A549 (cell line): ENCODE measurements around the gene BABAM1.

Experiments
- CTCF ChIP-seq: fragments of >200 bp; sonication (Bioruptor Twin); formaldehyde crosslinking; IDR thresholded peaks from 3 replicates; pipeline ENCODE4 v1.5.1; 2016
- MAZ ChIP-seq: fragments of 150-350 bp; IDR thresholded peaks from 2 replicates; pipeline ENCODE4 v1.6.1; 2014; ENCODE audit warnings: antibody characterized with exemption, low read depth, low read length, borderline replicate concordance
- POLR2A ChIP-seq: IDR thresholded peaks from 2 replicates; pipeline ENCODE4 v1.6.1; 2012; ENCODE audit warnings: mild to moderate bottlenecking, low read length
- RCOR1 ChIP-seq: fragments of 150-350 bp; IDR thresholded peaks from 2 replicates; pipeline ENCODE4 v1.6.1; 2014; ENCODE audit warnings: antibody characterized with exemption, low read length, low read depth

- TF ChIP-seq RCOR1 (no peak), POLR2A (no peak), CTCF (no peak), MAZ (no peak)
These were observed 39.4 kb upstream of the BABAM1 start for GRCh38 chr19:17227798-17228367.
